ENCODE results near the gene PHF2. TPM values are rescaled to one million over a fixed set of nuclear protein-coding genes. Genes with fewer than 3 reads are reported as not detected.

PHF2 gene
- total and polyA plus RNA-seq, 2 donors (not counting 1 experiment from before 2014, with no cell fraction given) = 11.0 to 28.8 TPM

GRCh38 chr9:93572636-93573515 is 3.5 kb upstream of the PHF2 start:
- peaks cover 21% of the 10 kb centered on the region for H3K79me2 ChIP-seq (ENCODE audit: control insufficient read depth, insufficient read depth, low read length)
- Mint-ChIP-seq H3K9me3 (ENCODE audit: insufficient read depth) (no peaks in the 10 kb centered on the region), H3K27ac (peak overlapping the region; percentile 46), H3K4me1 (peaks cover 25% of the 10 kb centered on the region), H3K27me3 (no peaks in the 10 kb centered on the region), H3K4me3 (peak overlapping the region; percentile 59)
- intact Hi-C loops (cut with micrococcal nuclease) = no loop called here
- H4K20me1 ChIP-seq (ENCODE audit: control insufficient read depth, insufficient read depth, low read length, poor library complexity, severe bottlenecking) = no peaks in the 10 kb centered on the region
- H3K27me3 ChIP-seq (replicated peaks in 1 of 4; ENCODE audit: control extremely low read depth in 1 of 4, control insufficient read depth in 3 of 4, insufficient read depth in 4 of 4, low read length in 3 of 4) = no peaks in the 10 kb centered on the region
- no peaks in the 10 kb centered on the region for H3K9me3 ChIP-seq (ENCODE audit: control extremely low read depth in 1 of 3, control insufficient read depth in 2 of 3, insufficient read depth in 1 of 3, low read length in 2 of 3)
- no peaks in the 10 kb centered on the region for H3K36me3 ChIP-seq (replicated peaks in 1 of 2; ENCODE audit: control extremely low read depth in 1 of 2, control insufficient read depth in 1 of 2, extremely low read depth in 1 of 2, insufficient read depth in 2 of 2, low read length in 1 of 2)
- no peak overlapping the region for H2AFZ ChIP-seq (ENCODE audit: insufficient read depth, low read depth, low read length, poor library complexity, severe bottlenecking)
- no peak overlapping the region for H3K4me2 ChIP-seq (replicated peaks; ENCODE audit: low read depth, low read length, poor library complexity, severe bottlenecking)
- ChIA-PET POLR2A (no interaction called here), CTCF (no interaction called here)
- no peak overlapping the region for H3K9ac ChIP-seq (ENCODE audit: low read length)
- whole genome bisulfite sequencing (ENCODE audit: insufficient coverage) = 96% methylated on average over 5 of the region's 8 CpGs
- no peak overlapping the region for H3K4me3 ChIP-seq (ENCODE audit: control extremely low read depth in 1 of 5, extremely low read depth in 1 of 5, insufficient read depth in 1 of 5, low read depth in 2 of 5, low read length in 4 of 5)
- DNase-seq = no peak
- H3K27ac ChIP-seq (ENCODE audit: low read length in 2 of 2) = no peak overlapping the region
- peaks cover 22 to 26% of the 10 kb centered on the region in 2 donors for H3K4me1 ChIP-seq (ENCODE audit: control insufficient read depth in 2 of 2, insufficient read depth in 2 of 2, low read length in 2 of 2)
- TF ChIP-seq EZH2 (IDR thresholded peaks at IDR 0.05; ENCODE audit: borderline replicate concordance, insufficient read depth, low read depth, low read length, poor library complexity, severe bottlenecking) (no peak), CTCF (IDR thresholded peaks at IDR 0.05) (no peak)
- ATAC-seq (ENCODE audit: low read depth) = no peak

- ChIA-PET POLR2A (no interaction called here), CTCF (interaction anchor here (1.3 kb wide), 1 partner anchor 11 kb away, joined by 4 read pairs; no protein-coding TSS in a partner anchor)
- WGBS (ENCODE audit: insufficient coverage) = no CpG with 5 or more reads among the region's 3 CpGs
- Histone ChIP-seq H3K9me3 (ENCODE audit: control extremely low read depth in 1 of 3, control insufficient read depth in 2 of 3, insufficient read depth in 1 of 3, low read length in 2 of 3) (no peaks in the 10 kb centered on the region), H3K27ac (ENCODE audit: low read length in 2 of 2) (no peak overlapping the region), H4K20me1 (ENCODE audit: control insufficient read depth, insufficient read depth, low read length, poor library complexity, severe bottlenecking) (peaks cover 4% of the 10 kb centered on the region), H3K4me2 (replicated peaks; ENCODE audit: low read depth, low read length, poor library complexity, severe bottlenecking) (no peak overlapping the region), H3K79me2 (ENCODE audit: control insufficient read depth, insufficient read depth, low read length) (peaks cover 21% of the 10 kb centered on the region), H3K4me1 (ENCODE audit: control insufficient read depth in 2 of 2, insufficient read depth in 2 of 2, low read length in 2 of 2) (peaks cover 24 to 31% of the 10 kb centered on the region in 2 donors), H3K9ac (ENCODE audit: low read length) (no peak overlapping the region), H3K36me3 (replicated peaks in 1 of 2; ENCODE audit: control extremely low read depth in 1 of 2, control insufficient read depth in 1 of 2, extremely low read depth in 1 of 2, insufficient read depth in 2 of 2, low read length in 1 of 2) (no peaks in the 10 kb centered on the region), H3K4me3 (ENCODE audit: control extremely low read depth in 1 of 5, extremely low read depth in 1 of 5, insufficient read depth in 1 of 5, low read depth in 2 of 5, low read length in 4 of 5) (no peak overlapping the region), H2AFZ (ENCODE audit: insufficient read depth, low read depth, low read length, poor library complexity, severe bottlenecking) (no peak overlapping the region), H3K27me3 (replicated peaks in 1 of 4; ENCODE audit: control extremely low read depth in 1 of 4, control insufficient read depth in 3 of 4, insufficient read depth in 4 of 4, low read length in 3 of 4) (no peaks in the 10 kb centered on the region)
- Mint-ChIP-seq H3K4me1 (peaks cover 25% of the 10 kb centered on the region), H3K27me3 (no peaks in the 10 kb centered on the region), H3K4me3 (peak overlapping the region; percentile 59), H3K27ac (no peak overlapping the region), H3K9me3 (ENCODE audit: insufficient read depth) (no peaks in the 10 kb centered on the region)
- ATAC-seq (ENCODE audit: low read depth) = no peak
- DNase-seq = no peak
- intact Hi-C loops (cut with micrococcal nuclease) = no loop called here
- TF ChIP-seq EZH2 (IDR thresholded peaks at IDR 0.05; ENCODE audit: borderline replicate concordance, insufficient read depth, low read depth, low read length, poor library complexity, severe bottlenecking) (no peak), CTCF (IDR thresholded peaks at IDR 0.05) (no peak)
These were observed 2.9 kb upstream of the PHF2 start for GRCh38 chr9:93573516-93573828.
